ENCODE measurements around the gene YIPF7. TPM values are rescaled to one million over a fixed set of nuclear protein-coding genes. Genes with fewer than 3 reads are reported as not detected.

Gene YIPF7
- polyA plus RNA-seq (2011; rRNA removed), result not detected in 2 replicates
- polyA plus RNA-seq (2012; cell fraction: cytosol; rRNA removed), result not detected in 2 replicates
- not detected in 2 replicates for polyA plus RNA-seq (2012; cell fraction: nucleus; rRNA removed)
- not detected in 3 replicates for polyA plus RNA-seq (2017; fragmentation: RNase III; extraction: RNeasy Plus Mini Kit Qiagen cat#74134 plus additional on column Dnase treatment)
- not detected in 2 replicates for polyA minus RNA-seq (2011; rRNA and poly(A)+ RNA removed)

DNA sequence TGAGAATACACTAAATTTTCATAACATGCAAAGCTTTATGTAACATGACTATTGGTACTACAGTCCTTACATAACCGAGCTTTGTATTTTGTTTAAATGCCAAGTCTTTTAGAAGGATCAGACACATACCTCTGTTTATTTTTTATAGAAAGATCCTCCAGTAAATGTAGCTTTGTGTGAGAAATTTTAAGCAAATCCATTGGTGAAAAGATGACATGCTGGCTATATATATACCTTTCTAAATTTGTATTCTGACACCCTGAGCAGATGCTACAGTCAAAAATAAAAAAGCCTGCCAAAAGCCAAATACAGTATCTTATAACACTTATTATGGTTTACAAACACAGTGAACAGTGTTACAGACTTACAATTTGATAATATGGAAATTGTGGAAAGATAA, at the start of gene YIPF7:
Gene YIPF7, minus strand, starts transcription at position 201 of the 400 bp plus-strand sequence. CDS start 1,525 bp downstream, outside the sequence.
- FAIRE-seq (no peak), ATAC-seq (no peak), DNase-seq (ENCODE audit: low read depth in 1 of 2, low spot score in 1 of 2) (no peak)
- H3K4me3 ChIP-seq, result no peak within 1 kb of the TSS
- POLR2A ChIA-PET, result no interaction called here
- CTCF ChIA-PET, result no interaction called here
- 0% methylated on average over 1 of the region's 1 CpG for WGBS (ENCODE audit: missing lambda C conversion rate)
- H3K27ac ChIP-seq, result no peak within 1 kb of the TSS
- TF ChIP-seq HDAC2 (IDR thresholded peaks at IDR 0.05), result no peak
- TF ChIP-seq HOXB5 (CRISPR knock-in tag; IDR thresholded peaks at IDR 0.05), result no peak
- TF ChIP-seq SREBF2 (IDR thresholded peaks at IDR 0.05), result no peak
- no peak for TF ChIP-seq GATA3 (IDR thresholded peaks at IDR 0.05; ENCODE audit: borderline replicate concordance)
- no peak for TF ChIP-seq CEBPB (IDR thresholded peaks at IDR 0.05)
- TF ChIP-seq ELK1 (IDR thresholded peaks at IDR 0.05; ENCODE audit: low read depth, low read length), result no peak
- TF ChIP-seq HEYL (CRISPR knock-in tag; IDR thresholded peaks at IDR 0.05), result no peak
- no peak for TF ChIP-seq ESRRA (IDR thresholded peaks at IDR 0.05; ENCODE audit: borderline replicate concordance, low read length)
- no peak for TF ChIP-seq CBX2 (IDR thresholded peaks at IDR 0.05; ENCODE audit: borderline replicate concordance, low read depth)
- no peak for TF ChIP-seq RARB (CRISPR knock-in tag; IDR thresholded peaks at IDR 0.05)
- TF ChIP-seq POLR2A (IDR thresholded peaks at IDR 0.05; ENCODE audit: low read length), result no peak
- no peak for TF ChIP-seq RFX5 (IDR thresholded peaks at IDR 0.05)
- TF ChIP-seq RNF2 (IDR thresholded peaks at IDR 0.05; ENCODE audit: borderline replicate concordance, low read depth), result no peak
- TF ChIP-seq SMC3 (IDR thresholded peaks at IDR 0.05), result no peak
- TF ChIP-seq HOXA7 (CRISPR knock-in tag; IDR thresholded peaks at IDR 0.05), result no peak
- no peak for TF ChIP-seq MAX (IDR thresholded peaks at IDR 0.05)
- TF ChIP-seq KDM5A (IDR thresholded peaks at IDR 0.05), result no peak
- H3K4me1 ChIP-seq, result no peaks in the 10 kb centered on the region
- no peaks in the 10 kb centered on the region for H3K9me3 ChIP-seq
- H3K4me2 ChIP-seq, result no peak within 1 kb of the TSS

- Histone ChIP-seq H3K4me2 (no peak overlapping the region), H3K9me3 (no peaks in the 10 kb centered on the region), H3K4me1 (no peaks in the 10 kb centered on the region), H3K27ac (no peak overlapping the region), H3K4me3 (no peak overlapping the region)
- ATAC-seq, result no peak
- ChIA-PET POLR2A (no interaction called here), CTCF (no interaction called here)
- DNase-seq (ENCODE audit: low read depth in 1 of 2, low spot score in 1 of 2), result no peak
- no peak for FAIRE-seq
- no peak for TF ChIP-seq TP53 (CRISPR knock-in tag; IDR thresholded peaks at IDR 0.05)
- TF ChIP-seq ZFP36 (IDR thresholded peaks at IDR 0.05; ENCODE audit: borderline replicate concordance, partially characterized antibody), result no peak
- no peak for TF ChIP-seq HOXB5 (CRISPR knock-in tag; IDR thresholded peaks at IDR 0.05)
- no peak for TF ChIP-seq JUNB (IDR thresholded peaks at IDR 0.05)
- no peak for TF ChIP-seq TFCP2L1 (CRISPR knock-in tag; IDR thresholded peaks at IDR 0.05)
- TF ChIP-seq, protein P1, sequence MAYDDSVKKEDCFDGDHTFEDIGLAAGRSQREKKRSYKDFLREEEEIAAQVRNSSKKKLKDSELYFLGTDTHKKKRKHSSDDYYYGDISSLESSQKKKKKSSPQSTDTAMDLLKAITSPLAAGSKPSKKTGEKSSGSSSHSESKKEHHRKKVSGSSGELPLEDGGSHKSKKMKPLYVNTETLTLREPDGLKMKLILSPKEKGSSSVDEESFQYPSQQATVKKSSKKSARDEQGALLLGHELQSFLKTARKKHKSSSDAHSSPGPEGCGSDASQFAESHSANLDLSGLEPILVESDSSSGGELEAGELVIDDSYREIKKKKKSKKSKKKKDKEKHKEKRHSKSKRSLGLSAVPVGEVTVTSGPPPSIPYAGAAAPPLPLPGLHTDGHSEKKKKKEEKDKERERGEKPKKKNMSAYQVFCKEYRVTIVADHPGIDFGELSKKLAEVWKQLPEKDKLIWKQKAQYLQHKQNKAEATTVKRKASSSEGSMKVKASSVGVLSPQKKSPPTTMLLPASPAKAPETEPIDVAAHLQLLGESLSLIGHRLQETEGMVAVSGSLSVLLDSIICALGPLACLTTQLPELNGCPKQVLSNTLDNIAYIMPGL (CRISPR knock-in tag; IDR thresholded peaks at IDR 0.05; ENCODE audit: borderline replicate concordance), result no peak
- no peak for TF ChIP-seq HOXA7 (CRISPR knock-in tag; IDR thresholded peaks at IDR 0.05)
- TF ChIP-seq, protein P2, sequence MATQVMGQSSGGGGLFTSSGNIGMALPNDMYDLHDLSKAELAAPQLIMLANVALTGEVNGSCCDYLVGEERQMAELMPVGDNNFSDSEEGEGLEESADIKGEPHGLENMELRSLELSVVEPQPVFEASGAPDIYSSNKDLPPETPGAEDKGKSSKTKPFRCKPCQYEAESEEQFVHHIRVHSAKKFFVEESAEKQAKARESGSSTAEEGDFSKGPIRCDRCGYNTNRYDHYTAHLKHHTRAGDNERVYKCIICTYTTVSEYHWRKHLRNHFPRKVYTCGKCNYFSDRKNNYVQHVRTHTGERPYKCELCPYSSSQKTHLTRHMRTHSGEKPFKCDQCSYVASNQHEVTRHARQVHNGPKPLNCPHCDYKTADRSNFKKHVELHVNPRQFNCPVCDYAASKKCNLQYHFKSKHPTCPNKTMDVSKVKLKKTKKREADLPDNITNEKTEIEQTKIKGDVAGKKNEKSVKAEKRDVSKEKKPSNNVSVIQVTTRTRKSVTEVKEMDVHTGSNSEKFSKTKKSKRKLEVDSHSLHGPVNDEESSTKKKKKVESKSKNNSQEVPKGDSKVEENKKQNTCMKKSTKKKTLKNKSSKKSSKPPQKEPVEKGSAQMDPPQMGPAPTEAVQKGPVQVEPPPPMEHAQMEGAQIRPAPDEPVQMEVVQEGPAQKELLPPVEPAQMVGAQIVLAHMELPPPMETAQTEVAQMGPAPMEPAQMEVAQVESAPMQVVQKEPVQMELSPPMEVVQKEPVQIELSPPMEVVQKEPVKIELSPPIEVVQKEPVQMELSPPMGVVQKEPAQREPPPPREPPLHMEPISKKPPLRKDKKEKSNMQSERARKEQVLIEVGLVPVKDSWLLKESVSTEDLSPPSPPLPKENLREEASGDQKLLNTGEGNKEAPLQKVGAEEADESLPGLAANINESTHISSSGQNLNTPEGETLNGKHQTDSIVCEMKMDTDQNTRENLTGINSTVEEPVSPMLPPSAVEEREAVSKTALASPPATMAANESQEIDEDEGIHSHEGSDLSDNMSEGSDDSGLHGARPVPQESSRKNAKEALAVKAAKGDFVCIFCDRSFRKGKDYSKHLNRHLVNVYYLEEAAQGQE (IDR thresholded peaks at IDR 0.05), result no peak
- WGBS (ENCODE audit: missing lambda C conversion rate), result 88% methylated on average over 2 of the region's 2 CpGs
Observed at GRCh38 chr4:44701037-44701436, 49.6 kb upstream of the YIPF7 start.
